ENCODE data around the gene SPECC1L. TPM values are rescaled to one million over a fixed set of nuclear protein-coding genes. Genes with fewer than 3 reads are reported as not detected.
A peak's percentile ranks its signal among the peaks of the same experiment; 100 is the strongest.

The SPECC1L gene
- polyA plus RNA-seq, 4 donors: 6.0 to 29.9 (median 9.9) TPM

DNA sequence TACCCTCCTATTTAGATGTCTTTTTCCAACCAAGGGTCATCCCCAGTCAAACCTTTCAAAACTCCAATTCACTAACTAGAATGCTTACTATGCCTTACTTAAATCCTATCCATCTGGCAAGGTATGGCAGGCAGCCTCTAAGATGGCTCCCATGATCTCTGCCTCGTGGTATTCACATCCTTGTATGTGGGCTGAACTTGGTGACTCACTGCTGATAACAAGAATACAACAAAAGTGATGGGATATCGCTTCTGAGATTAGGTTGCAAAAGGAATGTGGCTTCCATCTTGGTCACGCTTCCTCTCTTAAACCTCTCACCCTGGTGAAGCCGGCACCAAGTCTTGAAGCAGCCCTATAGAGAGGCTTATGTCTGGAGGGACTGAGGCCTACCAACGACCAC lies 194.9 kb downstream of the SPECC1L start:
- 50 to 72% (median 67%) methylated on average over 5 of the region's 5 CpGs for whole genome bisulfite sequencing, 3 donors
- DNase-seq: peak in 1 of 2 donors; percentile 37
- Histone ChIP-seq H3K9me3 (ENCODE audit: control insufficient read depth in 2 of 2, insufficient read depth in 1 of 2, low read depth in 1 of 2, low read length in 1 of 2) (no peaks in the 10 kb centered on the region), H3K4me3 (ENCODE audit: low read depth in 1 of 3, low read length in 3 of 3) (no peak overlapping the region), H3K27me3 (ENCODE audit: control insufficient read depth in 3 of 3, insufficient read depth in 3 of 3, low read length in 3 of 3) (no peaks in the 10 kb centered on the region), H3K27ac (ENCODE audit: low read depth in 1 of 3, low read length in 2 of 3) (peak overlapping the region in 1 of 3 donors; percentile 50), H3K4me1 (ENCODE audit: control insufficient read depth in 3 of 3, insufficient read depth in 2 of 3, low read depth in 1 of 3, low read length in 2 of 3) (peaks cover 0 to 22% (median 5%) of the 10 kb centered on the region in 3 donors), H3K36me3 (ENCODE audit: control insufficient read depth in 3 of 3, insufficient read depth in 2 of 3, low read depth in 1 of 3, low read length in 3 of 3) (peaks cover 0 to 7% (median 0%) of the 10 kb centered on the region in 3 donors)
- no peak for FAIRE-seq

- Histone ChIP-seq H3K9me3 (ENCODE audit: control insufficient read depth in 2 of 2, insufficient read depth in 1 of 2, low read depth in 1 of 2, low read length in 1 of 2) (no peaks in the 10 kb centered on the region), H3K27me3 (ENCODE audit: control insufficient read depth in 3 of 3, insufficient read depth in 3 of 3, low read length in 3 of 3) (no peaks in the 10 kb centered on the region), H3K4me3 (ENCODE audit: low read depth in 1 of 3, low read length in 3 of 3) (no peak overlapping the region), H3K36me3 (ENCODE audit: control insufficient read depth in 3 of 3, insufficient read depth in 2 of 3, low read depth in 1 of 3, low read length in 3 of 3) (peaks cover 0 to 7% (median 0%) of the 10 kb centered on the region in 3 donors), H3K27ac (ENCODE audit: low read depth in 1 of 3, low read length in 2 of 3) (peak overlapping the region in 2 of 3 donors; percentile 50 to 61), H3K4me1 (ENCODE audit: control insufficient read depth in 3 of 3, insufficient read depth in 2 of 3, low read depth in 1 of 3, low read length in 2 of 3) (peaks cover 0 to 18% (median 5%) of the 10 kb centered on the region in 3 donors)
- DNase-seq (no peak), FAIRE-seq (no peak)
- 84 to 97% (median 90%) methylated on average over 3 of the region's 3 CpGs for WGBS, 3 donors
These were observed 195.3 kb downstream of the SPECC1L start for GRCh38 chr22:24465975-24466374.

GRCh38 chr22:24466716-24467328 lies 196.2 kb downstream of the SPECC1L start:
- Histone ChIP-seq H3K36me3 (ENCODE audit: control insufficient read depth in 3 of 3, insufficient read depth in 2 of 3, low read depth in 1 of 3, low read length in 3 of 3) (peaks cover 0 to 10% (median 0%) of the 10 kb centered on the region in 3 donors), H3K4me1 (ENCODE audit: control insufficient read depth in 3 of 3, insufficient read depth in 2 of 3, low read depth in 1 of 3, low read length in 2 of 3) (peaks cover 0 to 13% (median 5%) of the 10 kb centered on the region in 3 donors), H3K9me3 (ENCODE audit: control insufficient read depth in 2 of 2, insufficient read depth in 1 of 2, low read depth in 1 of 2, low read length in 1 of 2) (no peaks in the 10 kb centered on the region), H3K4me3 (ENCODE audit: low read depth in 1 of 3, low read length in 3 of 3) (no peak overlapping the region), H3K27ac (ENCODE audit: low read depth in 1 of 3, low read length in 2 of 3) (peak overlapping the region in 2 of 3 donors; percentile 50 to 61), H3K27me3 (ENCODE audit: control insufficient read depth in 3 of 3, insufficient read depth in 3 of 3, low read length in 3 of 3) (no peaks in the 10 kb centered on the region)
- FAIRE-seq: no peak
- 46 to 88% (median 75%) methylated on average over 1 of the region's 1 CpG for WGBS, 3 donors
- no peak for DNase-seq

DNA sequence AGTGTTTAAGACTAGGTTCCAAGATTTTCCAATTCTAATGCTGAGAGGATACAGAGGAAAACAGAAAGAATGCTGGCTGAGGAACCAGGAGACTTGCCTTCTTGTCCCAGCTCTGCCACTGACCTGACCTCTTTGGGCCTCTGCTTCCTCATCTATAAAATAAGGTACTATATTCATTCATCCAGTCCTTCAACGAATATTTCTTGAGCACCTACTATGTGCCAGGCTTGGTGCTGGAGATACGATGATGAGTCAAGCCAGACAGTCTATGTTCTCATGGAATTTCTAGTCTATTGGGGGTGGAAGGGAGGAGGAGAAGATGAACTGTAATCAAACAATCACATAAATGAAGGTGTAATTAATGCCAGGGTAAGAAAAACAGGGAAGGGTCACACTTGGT lies 196.7 kb downstream of the SPECC1L start:
- Histone ChIP-seq H3K4me1 (ENCODE audit: control insufficient read depth in 3 of 3, insufficient read depth in 2 of 3, low read depth in 1 of 3, low read length in 2 of 3) (peaks cover 0 to 13% (median 5%) of the 10 kb centered on the region in 3 donors), H3K27me3 (ENCODE audit: control insufficient read depth in 3 of 3, insufficient read depth in 3 of 3, low read length in 3 of 3) (no peaks in the 10 kb centered on the region), H3K27ac (ENCODE audit: low read depth in 1 of 3, low read length in 2 of 3) (peak overlapping the region in 1 of 3 donors; percentile 21), H3K36me3 (ENCODE audit: control insufficient read depth in 3 of 3, insufficient read depth in 2 of 3, low read depth in 1 of 3, low read length in 3 of 3) (peaks cover 0 to 10% (median 0%) of the 10 kb centered on the region in 3 donors), H3K4me3 (ENCODE audit: low read depth in 1 of 3, low read length in 3 of 3) (no peak overlapping the region), H3K9me3 (ENCODE audit: control insufficient read depth in 2 of 2, insufficient read depth in 1 of 2, low read depth in 1 of 2, low read length in 1 of 2) (no peaks in the 10 kb centered on the region)
- WGBS, 3 donors: 70 to 90% (median 79%) methylated on average over 2 of the region's 2 CpGs
- FAIRE-seq: no peak
- no peak for DNase-seq

Other genes with a start within 250 kb of the SPECC1L start
- gene SUSD2, start 89.3 kb upstream of the SPECC1L start, polyA plus RNA-seq: 10 to 100 TPM in 2 of 4 donors, 1 to 10 TPM in 2; 6.1 to 82.9 (median 11.3) TPM
- gene GGT5, start 25.7 kb upstream of the SPECC1L start, polyA plus RNA-seq: 10 to 100 TPM in 2 of 4 donors, 1 to 10 TPM in 1, under 1 TPM in 1; 0.67 to 31.2 (median 10.0) TPM
- gene ADORA2A, start 156.8 kb downstream of the SPECC1L start, polyA plus RNA-seq: 1 to 10 TPM in 3 of 4 donors, under 1 TPM in 1; 0.67 to 9.0 (median 2.5) TPM
- 10 to 100 TPM in 1 of 4 donors, 1 to 10 TPM in 2, under 1 TPM in 1; 0.12 to 11.2 (median 3.1) TPM for gene UPB1, start 224.5 kb downstream of the SPECC1L start, polyA plus RNA-seq

Data from small intestine (tissue), 7 donors.